Mucosa of descending colon (tissue), 3 donors: ENCODE measurements around the gene MEGF11. TPM values are rescaled to one million over a fixed set of nuclear protein-coding genes. Genes with fewer than 3 reads are reported as not detected.

Experiments used
- ATAC-seq: fragments of 200-7000 bp; cut with Tn5 transposase; one replicate; pipeline ENCODE4 v1.9.1; 2020; ENCODE audit warnings: mild to moderate bottlenecking, moderate library complexity
- DNase-seq, 3 donors: peaks; one replicate each; pipeline ENCODE4 v3.0.0-alpha.2; 2020
- H3K36me3 ChIP-seq: fragments of 200-600 bp; one replicate; pipeline ENCODE4 v1.8.0; 2021; ENCODE audit warnings: low read depth, mild to moderate bottlenecking
- H3K4me1 ChIP-seq: fragments of 200-600 bp; one replicate; pipeline ENCODE4 v1.8.0; 2021; ENCODE audit warnings: low read depth, mild to moderate bottlenecking
- H3K4me3 ChIP-seq: fragments of 200-600 bp; one replicate; pipeline ENCODE4 v1.8.0; 2021; ENCODE audit warnings: mild to moderate bottlenecking
- H3K9me3 ChIP-seq: fragments of 200-600 bp; one replicate; pipeline ENCODE4 v1.8.0; 2021; ENCODE audit warnings: mild to moderate bottlenecking
- intact Hi-C, 2 donors: fragments of 100-400 bp; cut with DNase I in 1 of 2; cut with micrococcal nuclease in 1 of 2; formaldehyde crosslinking; loops; one replicate each; pipeline versions ENCODE4 v1.11.0 to v1.11.1; 2022; cut with DNase I, micrococcal nuclease
- total RNA-seq, 3 donors: library from RNA; stranded (reverse); fragmentation: NEBNext Ultra II Directional in 2 of 3; extraction: Animal tissue kit (Norgen Biotek cat#: 25700) in 2 of 3; gene quantifications; one replicate each; pipeline versions ENCODE4 v1.2.1 to v1.2.4, GENCODE V29; 2021 to 2023
- TF ChIP-seq, protein P1 (sequence below): fragments of 200-600 bp; IDR thresholded peaks from one replicate; pipeline ENCODE4 v1.8.0; 2022; ENCODE audit warnings: antibody characterized with exemption, mild to moderate bottlenecking
- donor health status: DM: no; HTN: no; CAD: no; lungs with moderate emphysema.
- donor health status: DM: no; HTN: no; CAD: no.
- donor health status: DM: no; HTN: yes; CAD: no.

The MEGF11 gene
- total RNA-seq, 3 donors from 2014 or later = 0.12 to 0.29 (median 0.19) TPM

DNA sequence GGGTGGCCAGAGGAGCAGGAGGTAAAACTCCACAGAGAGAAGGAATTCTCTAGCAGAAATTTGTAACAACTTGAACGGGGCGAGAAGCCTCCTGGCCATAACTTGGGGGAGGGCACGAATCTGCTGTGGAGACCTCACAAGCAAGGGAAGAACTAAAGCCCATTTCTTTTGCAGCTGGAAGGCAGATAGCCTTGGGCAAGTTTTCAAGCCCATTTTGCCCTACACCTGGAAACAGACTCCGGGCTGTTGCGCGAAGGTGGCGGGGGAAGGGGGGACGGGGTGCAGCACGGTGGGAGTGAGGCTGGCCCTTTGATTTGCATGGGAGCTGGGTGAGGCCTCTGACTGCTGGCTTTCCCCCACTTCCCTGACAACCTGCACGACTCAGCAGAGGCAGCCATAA lies 168.8 kb downstream of the MEGF11 start:
- DNase-seq (no peak), ATAC-seq (no peak)
- intact Hi-C loops = no loop called here
- TF ChIP-seq, protein P1, sequence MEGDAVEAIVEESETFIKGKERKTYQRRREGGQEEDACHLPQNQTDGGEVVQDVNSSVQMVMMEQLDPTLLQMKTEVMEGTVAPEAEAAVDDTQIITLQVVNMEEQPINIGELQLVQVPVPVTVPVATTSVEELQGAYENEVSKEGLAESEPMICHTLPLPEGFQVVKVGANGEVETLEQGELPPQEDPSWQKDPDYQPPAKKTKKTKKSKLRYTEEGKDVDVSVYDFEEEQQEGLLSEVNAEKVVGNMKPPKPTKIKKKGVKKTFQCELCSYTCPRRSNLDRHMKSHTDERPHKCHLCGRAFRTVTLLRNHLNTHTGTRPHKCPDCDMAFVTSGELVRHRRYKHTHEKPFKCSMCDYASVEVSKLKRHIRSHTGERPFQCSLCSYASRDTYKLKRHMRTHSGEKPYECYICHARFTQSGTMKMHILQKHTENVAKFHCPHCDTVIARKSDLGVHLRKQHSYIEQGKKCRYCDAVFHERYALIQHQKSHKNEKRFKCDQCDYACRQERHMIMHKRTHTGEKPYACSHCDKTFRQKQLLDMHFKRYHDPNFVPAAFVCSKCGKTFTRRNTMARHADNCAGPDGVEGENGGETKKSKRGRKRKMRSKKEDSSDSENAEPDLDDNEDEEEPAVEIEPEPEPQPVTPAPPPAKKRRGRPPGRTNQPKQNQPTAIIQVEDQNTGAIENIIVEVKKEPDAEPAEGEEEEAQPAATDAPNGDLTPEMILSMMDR = no peak
- Histone ChIP-seq H3K4me1 (peaks cover 5% of the 10 kb centered on the region), H3K9me3 (no peaks in the 10 kb centered on the region), H3K4me3 (no peak overlapping the region), H3K36me3 (no peaks in the 10 kb centered on the region)

DNA sequence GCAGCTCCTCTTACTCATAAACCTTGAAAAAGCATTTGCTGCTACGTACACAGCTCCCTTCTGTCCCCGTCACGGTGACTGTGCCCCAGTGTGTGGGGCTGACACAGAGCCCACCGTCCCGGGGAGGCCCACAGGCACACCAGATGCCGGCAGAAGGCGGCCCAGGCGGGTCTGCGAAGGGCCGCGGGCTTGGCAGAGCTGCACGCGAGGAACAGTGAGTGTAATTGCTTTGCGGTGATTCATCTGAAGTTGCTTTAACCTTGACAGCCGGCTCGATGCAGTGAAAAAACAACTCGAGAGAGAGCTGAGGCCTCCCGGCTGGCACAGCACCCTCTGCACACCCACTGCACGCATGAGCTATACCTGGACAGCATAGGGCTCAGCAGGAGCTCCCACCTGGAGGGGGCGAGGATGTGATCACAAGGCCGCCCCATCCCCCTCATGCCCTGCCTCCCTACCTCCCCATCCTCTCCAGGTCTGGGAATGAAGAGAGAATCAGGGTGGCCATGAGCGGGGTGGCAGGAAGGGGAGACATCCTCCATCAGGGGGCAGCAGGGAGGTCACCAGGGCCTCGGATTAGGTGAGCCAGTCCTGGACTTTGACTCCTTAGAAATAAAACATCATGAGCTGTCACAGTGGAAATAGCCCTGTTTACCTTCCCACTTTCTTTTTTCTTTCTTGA lies 172.7 kb downstream of the MEGF11 start:
- no peak overlapping the region for H3K4me3 ChIP-seq
- TF ChIP-seq, protein P1 = no peak
- H3K4me1 ChIP-seq = peaks cover 5% of the 10 kb centered on the region
- ATAC-seq = peak; percentile 91
- no peaks in the 10 kb centered on the region for H3K9me3 ChIP-seq
- DNase-seq = peak in 2 of 3 donors; percentile 33 to 58
- intact Hi-C loops = no loop called here
- H3K36me3 ChIP-seq = no peaks in the 10 kb centered on the region

DNA sequence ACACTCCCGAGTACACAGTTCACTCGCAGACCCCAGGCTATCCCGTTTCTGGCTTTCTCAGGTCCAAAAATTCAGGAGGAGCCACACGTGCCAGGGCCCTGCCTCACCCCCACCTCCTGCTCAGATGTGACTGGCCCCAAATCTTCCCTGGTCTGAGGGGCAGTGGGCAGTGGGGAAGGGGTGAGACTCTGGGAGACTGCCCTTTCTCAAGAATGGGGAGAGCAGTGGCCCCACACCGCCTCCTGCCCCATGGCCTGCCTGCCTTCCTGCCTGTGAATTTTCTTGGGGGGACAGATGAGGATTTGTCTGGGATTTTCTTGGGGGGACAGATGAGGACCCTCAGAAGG lies 174.6 kb downstream of the MEGF11 start:
- TF ChIP-seq, protein P1 = no peak
- intact Hi-C loops = no loop called here
- no peak for DNase-seq

DNA sequence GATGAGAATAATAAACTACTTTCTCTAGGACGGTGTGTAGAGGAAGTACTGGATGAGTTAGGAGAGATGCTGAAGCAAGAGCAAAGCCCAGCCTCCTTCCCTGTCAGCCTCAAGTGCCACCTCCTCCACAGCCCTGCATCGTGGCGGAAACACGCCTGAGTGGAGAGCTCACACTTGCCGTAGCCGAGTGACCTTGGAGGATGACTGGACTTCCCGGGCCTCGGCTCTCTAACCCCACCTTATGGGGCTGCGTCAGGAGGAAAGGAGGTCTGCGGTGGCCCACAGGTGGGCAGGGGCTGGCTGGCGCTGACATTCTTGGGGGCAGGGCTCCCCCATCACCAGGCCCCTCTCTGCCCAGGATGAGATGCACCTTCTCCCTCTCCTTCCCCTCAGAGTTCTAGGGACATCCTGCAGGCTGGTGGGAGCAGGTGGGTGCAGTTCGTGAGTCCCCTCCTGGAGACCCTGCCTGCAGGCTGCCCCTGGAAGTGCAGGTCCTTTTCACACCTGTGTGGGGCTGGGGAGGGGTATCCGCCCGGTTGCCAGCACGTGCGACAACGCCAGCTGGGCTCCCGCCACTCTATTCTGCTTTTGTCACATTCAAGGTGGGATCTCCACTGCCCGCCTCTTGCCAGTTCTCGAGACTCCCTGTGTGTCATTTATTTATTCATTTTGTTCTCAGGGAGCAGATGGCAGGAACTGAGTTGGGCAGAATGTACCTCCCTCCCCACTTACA lies 175.2 kb downstream of the MEGF11 start:
- TF ChIP-seq, protein P1 = no peak
- no peak for DNase-seq
- intact Hi-C loops = no loop called here

More for the DNA sequence above, 174.6 kb downstream of the MEGF11 start:
- no peaks in the 10 kb centered on the region for H3K9me3 ChIP-seq
- no peak for ATAC-seq
- no peaks in the 10 kb centered on the region for H3K36me3 ChIP-seq
- no peak overlapping the region for H3K4me3 ChIP-seq
- H3K4me1 ChIP-seq = peaks cover 5% of the 10 kb centered on the region

DNA sequence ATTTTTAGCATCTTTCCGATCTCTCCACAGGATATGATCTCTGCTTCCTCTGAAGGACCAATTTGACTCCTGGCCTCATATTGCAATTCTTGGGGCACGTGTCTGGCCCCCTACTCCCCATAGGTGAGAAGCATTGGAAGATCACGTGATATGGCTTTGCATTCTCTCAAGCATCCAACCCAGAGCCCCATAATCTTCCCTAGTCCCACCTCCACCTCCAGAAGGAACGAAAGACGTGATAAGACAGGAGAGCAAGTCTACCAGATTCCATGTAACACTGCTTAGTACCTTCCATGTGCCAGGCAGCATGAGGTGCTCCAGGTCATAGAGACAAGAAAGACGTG lies 176.3 kb downstream of the MEGF11 start:
- ATAC-seq = no peak
- Histone ChIP-seq H3K4me3 (no peak overlapping the region), H3K9me3 (no peaks in the 10 kb centered on the region), H3K36me3 (no peaks in the 10 kb centered on the region), H3K4me1 (peaks cover 5% of the 10 kb centered on the region)
- intact Hi-C loops = no loop called here
- TF ChIP-seq, protein P1 = no peak
- DNase-seq = no peak

More for the DNA sequence above, 175.2 kb downstream of the MEGF11 start:
- Histone ChIP-seq H3K9me3 (no peaks in the 10 kb centered on the region), H3K4me3 (no peak overlapping the region), H3K4me1 (peaks cover 5% of the 10 kb centered on the region), H3K36me3 (no peaks in the 10 kb centered on the region)
- no peak for ATAC-seq
